Measurements from ENCODE around the gene SEM1. TPM values are rescaled to one million over a fixed set of nuclear protein-coding genes. Genes with fewer than 3 reads are reported as not detected.
"Not testable (repeated sequence)": the region's sequence is repeated elsewhere in the genome, so short reads cannot be mapped to it uniquely, and the experiment has no call there.

The SEM1 gene
- total RNA-seq, 1 experiment from 2014 or later: 116 TPM

DNA sequence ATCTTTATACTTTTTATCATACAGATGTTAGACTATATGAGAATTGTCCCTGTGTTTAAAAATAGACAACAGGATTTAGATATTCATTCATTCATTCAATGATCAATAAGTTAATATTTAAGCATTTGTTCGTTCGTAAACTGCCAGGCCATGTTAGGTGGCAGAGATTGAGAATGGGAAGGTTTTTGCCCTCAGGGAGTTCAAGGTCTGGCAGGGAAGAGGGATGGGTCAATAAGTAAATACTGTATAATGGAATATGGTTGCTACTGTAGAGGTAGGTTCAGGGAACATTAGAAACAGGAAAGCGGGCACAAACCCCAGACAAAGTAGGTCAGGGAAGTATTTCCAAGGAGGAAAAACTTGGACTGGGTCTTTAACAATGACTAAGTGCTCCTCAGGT, 64.6 kb downstream of the SEM1 start:
- ChIA-PET CTCF (no interaction called here), POLR2A (no interaction called here)
- no peaks in the 10 kb centered on the region for H3K36me3 Mint-ChIP-seq (ENCODE audit: insufficient read depth, unreplicated experiment)
- no peaks in the 10 kb centered on the region for H3K4me1 Mint-ChIP-seq (ENCODE audit: low read depth, unreplicated experiment)
- H3K27ac Mint-ChIP-seq (ENCODE audit: unreplicated experiment): no peak overlapping the region
- Histone ChIP-seq H3K9me3 (no peaks in the 10 kb centered on the region), H3K4me1 (no peaks in the 10 kb centered on the region), H3K36me3 (ENCODE audit: control insufficient read depth, insufficient read depth, low read length) (no peaks in the 10 kb centered on the region), H3K27me3 (replicated peaks; ENCODE audit: control insufficient read depth, insufficient read depth, low read length) (no peaks in the 10 kb centered on the region), H3K4me3 (ENCODE audit: low read depth, low read length) (no peak overlapping the region)
- no peak overlapping the region for H3K4me3 Mint-ChIP-seq (ENCODE audit: unreplicated experiment)
- DNase-seq: no peak
- H3K9me3 Mint-ChIP-seq (ENCODE audit: unreplicated experiment): no peaks in the 10 kb centered on the region
- no TSS peak for BruUV-seq (replicated peaks)
- H3K27me3 Mint-ChIP-seq (ENCODE audit: insufficient read depth, unreplicated experiment): no peaks in the 10 kb centered on the region
- intact Hi-C loops (cut with micrococcal nuclease; ENCODE audit: unreplicated experiment): no loop called here
- TF ChIP-seq, protein P1, sequence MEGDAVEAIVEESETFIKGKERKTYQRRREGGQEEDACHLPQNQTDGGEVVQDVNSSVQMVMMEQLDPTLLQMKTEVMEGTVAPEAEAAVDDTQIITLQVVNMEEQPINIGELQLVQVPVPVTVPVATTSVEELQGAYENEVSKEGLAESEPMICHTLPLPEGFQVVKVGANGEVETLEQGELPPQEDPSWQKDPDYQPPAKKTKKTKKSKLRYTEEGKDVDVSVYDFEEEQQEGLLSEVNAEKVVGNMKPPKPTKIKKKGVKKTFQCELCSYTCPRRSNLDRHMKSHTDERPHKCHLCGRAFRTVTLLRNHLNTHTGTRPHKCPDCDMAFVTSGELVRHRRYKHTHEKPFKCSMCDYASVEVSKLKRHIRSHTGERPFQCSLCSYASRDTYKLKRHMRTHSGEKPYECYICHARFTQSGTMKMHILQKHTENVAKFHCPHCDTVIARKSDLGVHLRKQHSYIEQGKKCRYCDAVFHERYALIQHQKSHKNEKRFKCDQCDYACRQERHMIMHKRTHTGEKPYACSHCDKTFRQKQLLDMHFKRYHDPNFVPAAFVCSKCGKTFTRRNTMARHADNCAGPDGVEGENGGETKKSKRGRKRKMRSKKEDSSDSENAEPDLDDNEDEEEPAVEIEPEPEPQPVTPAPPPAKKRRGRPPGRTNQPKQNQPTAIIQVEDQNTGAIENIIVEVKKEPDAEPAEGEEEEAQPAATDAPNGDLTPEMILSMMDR (IDR thresholded peaks at IDR 0.05; ENCODE audit: insufficient read depth in 1 of 2, low read depth in 1 of 2, low read length in 1 of 2, severe bottlenecking in 1 of 2, unreplicated experiment in 1 of 2): no peak

DNA sequence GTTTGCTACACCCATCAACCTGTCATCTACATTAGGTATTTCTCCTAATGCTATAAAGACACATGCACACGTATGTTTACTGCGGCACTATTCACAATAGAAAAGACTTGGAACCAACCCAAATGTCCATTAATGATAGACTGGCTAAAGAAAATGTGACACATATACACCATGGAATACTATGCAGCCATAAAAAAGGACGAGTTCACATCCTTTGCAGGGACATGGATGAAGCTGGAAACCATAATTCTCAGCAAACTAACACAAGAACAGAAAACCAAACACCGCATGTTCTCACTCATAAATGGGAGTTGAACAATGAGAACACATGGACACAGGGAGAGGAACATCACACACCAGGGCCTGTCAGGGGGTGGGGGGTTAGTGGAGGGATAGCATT, 66.2 kb downstream of the SEM1 start:
- H3K4me1 ChIP-seq; H3K9me3 ChIP-seq; H3K4me1 Mint-ChIP-seq (ENCODE audit: low read depth, unreplicated experiment); CTCF ChIA-PET; intact Hi-C loops (cut with micrococcal nuclease; ENCODE audit: unreplicated experiment); H3K4me3 ChIP-seq (ENCODE audit: low read depth, low read length); H3K4me3 Mint-ChIP-seq (ENCODE audit: unreplicated experiment); DNase-seq; H3K27me3 Mint-ChIP-seq (ENCODE audit: insufficient read depth, unreplicated experiment); POLR2A ChIA-PET; H3K27me3 ChIP-seq (replicated peaks; ENCODE audit: control insufficient read depth, insufficient read depth, low read length); H3K9me3 Mint-ChIP-seq (ENCODE audit: unreplicated experiment); H3K27ac Mint-ChIP-seq (ENCODE audit: unreplicated experiment); H3K36me3 Mint-ChIP-seq (ENCODE audit: insufficient read depth, unreplicated experiment); BruUV-seq (replicated peaks); H3K36me3 ChIP-seq (ENCODE audit: control insufficient read depth, insufficient read depth, low read length): not testable (repeated sequence)

DNA sequence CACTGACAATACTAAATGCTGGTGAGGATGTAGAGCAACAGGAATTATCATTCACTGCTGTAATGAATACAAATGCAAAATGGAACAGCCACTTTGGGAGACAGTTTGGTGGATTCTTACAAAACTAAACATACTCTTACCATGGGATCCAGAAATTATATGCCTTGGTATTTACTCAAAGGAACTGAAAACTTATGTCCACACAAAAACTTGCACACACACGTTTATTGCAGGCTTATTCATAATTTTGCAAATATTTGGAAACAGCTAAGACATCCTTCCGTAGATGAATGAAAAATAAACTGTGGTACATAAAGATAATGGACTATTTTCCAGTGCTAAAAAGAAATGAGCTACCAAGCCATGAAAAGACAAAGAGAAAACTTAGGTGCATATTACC, 69.6 kb downstream of the SEM1 start:
- Mint-ChIP-seq H3K27ac (ENCODE audit: unreplicated experiment) (no peak overlapping the region), H3K27me3 (ENCODE audit: insufficient read depth, unreplicated experiment) (peaks cover 6% of the 10 kb centered on the region), H3K9me3 (ENCODE audit: unreplicated experiment) (no peaks in the 10 kb centered on the region), H3K4me3 (ENCODE audit: unreplicated experiment) (no peak overlapping the region), H3K4me1 (ENCODE audit: low read depth, unreplicated experiment) (no peaks in the 10 kb centered on the region), H3K36me3 (ENCODE audit: insufficient read depth, unreplicated experiment) (no peaks in the 10 kb centered on the region)
- no peaks in the 10 kb centered on the region for H3K4me1 ChIP-seq
- H3K36me3 ChIP-seq (ENCODE audit: control insufficient read depth, insufficient read depth, low read length): no peaks in the 10 kb centered on the region
- H3K9me3 ChIP-seq: no peaks in the 10 kb centered on the region
- no peaks in the 10 kb centered on the region for H3K27me3 ChIP-seq (replicated peaks; ENCODE audit: control insufficient read depth, insufficient read depth, low read length)
- DNase-seq: no peak
- CTCF ChIA-PET: no interaction called here
- intact Hi-C loops (cut with micrococcal nuclease; ENCODE audit: unreplicated experiment): no loop called here
- no TSS peak for BruUV-seq (replicated peaks)
- TF ChIP-seq, protein P1 (IDR thresholded peaks at IDR 0.05; ENCODE audit: insufficient read depth in 1 of 2, low read depth in 1 of 2, low read length in 1 of 2, severe bottlenecking in 1 of 2, unreplicated experiment in 1 of 2): no peak
- POLR2A ChIA-PET: no interaction called here
- no peak overlapping the region for H3K4me3 ChIP-seq (ENCODE audit: low read depth, low read length)
